Measurements from ENCODE around the gene EXOSC10.

The EXOSC10 gene

GRCh38 chr1:11044849-11045427 is 54.7 kb downstream of the EXOSC10 start:
- DNase-seq: no peak
- no peak overlapping the region for H4K8ac ChIP-seq (ENCODE audit: low read depth, low read length)
- H3K4me2 ChIP-seq (ENCODE audit: low read length): no peak overlapping the region
- WGBS (ENCODE audit: extremely low coverage, insufficient coverage, low lambda C conversion rate): no CpG with 5 or more reads among the region's 16 CpGs
- no peak overlapping the region for H4K5ac ChIP-seq (ENCODE audit: low read length)
- H3K4ac ChIP-seq (ENCODE audit: low read depth, low read length): no peak overlapping the region
- no peak overlapping the region for H3K23ac ChIP-seq (ENCODE audit: low read length)
- H3K18ac ChIP-seq (ENCODE audit: low read length): no peak overlapping the region
- H2AK5ac ChIP-seq (ENCODE audit: low read length): no peak overlapping the region
- H3K4me1 ChIP-seq (ENCODE audit: control insufficient read depth, low read depth, low read length): no peaks in the 10 kb centered on the region
- no peak overlapping the region for H2BK120ac ChIP-seq (ENCODE audit: low read depth, low read length)
- no peak overlapping the region for H2BK5ac ChIP-seq (ENCODE audit: low read length)
- H2BK15ac ChIP-seq (replicated peaks; ENCODE audit: low read depth): no peak overlapping the region
- no peaks in the 10 kb centered on the region for H3K79me2 ChIP-seq (ENCODE audit: control insufficient read depth, insufficient read depth, low read length)
- H3K27ac ChIP-seq (ENCODE audit: low read depth, low read length): no peak overlapping the region
- H3K56ac ChIP-seq (ENCODE audit: low read length): no peak overlapping the region
- no peaks in the 10 kb centered on the region for H3K36me3 ChIP-seq (ENCODE audit: control insufficient read depth, insufficient read depth, low read length)
- no peak overlapping the region for H3K4me3 ChIP-seq (ENCODE audit: low read length)
- H3K79me1 ChIP-seq (ENCODE audit: low read length): no peaks in the 10 kb centered on the region
- no peaks in the 10 kb centered on the region for H3K27me3 ChIP-seq (ENCODE audit: insufficient read depth, low read length, poor library complexity)
- no peak overlapping the region for H3K9ac ChIP-seq (ENCODE audit: low read length)

DNA sequence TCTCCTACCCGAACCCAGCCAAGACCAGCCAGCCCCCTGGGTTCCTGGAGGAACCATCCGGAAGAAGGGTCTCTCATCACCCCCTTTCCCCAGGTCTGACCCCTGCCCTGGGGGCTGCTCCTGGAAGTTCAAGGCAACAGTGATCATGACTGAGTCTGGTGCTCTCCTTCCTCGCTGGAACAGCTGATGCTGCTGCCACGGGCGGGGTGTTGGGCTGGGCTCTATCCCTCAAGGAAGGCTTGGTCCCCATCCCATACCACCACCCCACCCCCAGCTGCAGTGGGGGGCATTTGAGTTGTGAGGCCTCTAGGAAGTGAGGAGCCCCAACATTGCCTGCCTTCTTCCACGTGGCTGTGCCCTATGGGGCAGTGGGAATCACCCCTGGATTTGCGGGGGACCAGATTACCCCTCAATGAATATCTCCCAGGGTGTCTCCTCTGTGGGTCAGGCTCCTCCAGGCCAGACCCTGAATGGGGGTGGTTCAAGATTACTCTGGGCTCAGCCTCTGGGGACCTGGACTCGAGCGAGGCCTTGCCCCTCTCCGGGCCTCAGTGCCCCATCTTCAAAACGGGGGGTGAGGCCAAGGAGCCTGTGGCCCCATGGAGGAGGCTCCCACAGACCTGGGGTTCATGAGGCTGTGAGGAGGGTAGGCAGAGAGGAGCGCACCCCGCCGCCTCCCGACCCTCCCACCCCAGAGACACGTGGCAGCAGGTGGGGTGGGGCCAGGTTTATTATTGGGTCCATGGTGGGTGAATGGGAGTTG is 55.4 kb downstream of the EXOSC10 start:
- Histone ChIP-seq H2BK15ac (replicated peaks; ENCODE audit: low read depth) (no peak overlapping the region), H3K4ac (ENCODE audit: low read depth, low read length) (no peak overlapping the region), H3K18ac (ENCODE audit: low read length) (no peak overlapping the region), H4K5ac (ENCODE audit: low read length) (no peak overlapping the region), H2BK5ac (ENCODE audit: low read length) (no peak overlapping the region), H3K4me3 (ENCODE audit: low read length) (no peak overlapping the region), H3K4me1 (ENCODE audit: control insufficient read depth, low read depth, low read length) (no peaks in the 10 kb centered on the region), H3K79me1 (ENCODE audit: low read length) (no peaks in the 10 kb centered on the region), H2AK5ac (ENCODE audit: low read length) (no peak overlapping the region), H3K27me3 (ENCODE audit: insufficient read depth, low read length, poor library complexity) (no peaks in the 10 kb centered on the region), H3K4me2 (ENCODE audit: low read length) (no peak overlapping the region), H3K27ac (ENCODE audit: low read depth, low read length) (no peak overlapping the region), H3K9ac (ENCODE audit: low read length) (no peak overlapping the region), H3K56ac (ENCODE audit: low read length) (no peak overlapping the region), H2BK120ac (ENCODE audit: low read depth, low read length) (no peak overlapping the region), H3K23ac (ENCODE audit: low read length) (no peak overlapping the region), H3K79me2 (ENCODE audit: control insufficient read depth, insufficient read depth, low read length) (no peaks in the 10 kb centered on the region), H4K8ac (ENCODE audit: low read depth, low read length) (no peak overlapping the region), H3K36me3 (ENCODE audit: control insufficient read depth, insufficient read depth, low read length) (no peaks in the 10 kb centered on the region)
- no peak for DNase-seq
- no CpG with 5 or more reads among the region's 16 CpGs for WGBS (ENCODE audit: extremely low coverage, insufficient coverage, low lambda C conversion rate)

GRCh38 chr1:11042995-11043874 is 56.4 kb downstream of the EXOSC10 start:
- Histone ChIP-seq H3K36me3 (ENCODE audit: control insufficient read depth, insufficient read depth, low read length) (no peaks in the 10 kb centered on the region), H3K4ac (ENCODE audit: low read depth, low read length) (no peak overlapping the region), H3K79me1 (ENCODE audit: low read length) (no peaks in the 10 kb centered on the region), H2AK5ac (ENCODE audit: low read length) (no peak overlapping the region), H4K5ac (ENCODE audit: low read length) (no peak overlapping the region), H2BK120ac (ENCODE audit: low read depth, low read length) (no peak overlapping the region), H3K56ac (ENCODE audit: low read length) (no peak overlapping the region), H3K4me2 (ENCODE audit: low read length) (no peak overlapping the region), H2BK5ac (ENCODE audit: low read length) (no peak overlapping the region), H3K4me3 (ENCODE audit: low read length) (no peak overlapping the region), H3K18ac (ENCODE audit: low read length) (no peak overlapping the region), H4K8ac (ENCODE audit: low read depth, low read length) (no peak overlapping the region), H3K9ac (ENCODE audit: low read length) (no peak overlapping the region), H3K23ac (ENCODE audit: low read length) (no peak overlapping the region), H3K27ac (ENCODE audit: low read depth, low read length) (no peak overlapping the region), H3K4me1 (ENCODE audit: control insufficient read depth, low read depth, low read length) (no peaks in the 10 kb centered on the region), H3K27me3 (ENCODE audit: insufficient read depth, low read length, poor library complexity) (no peaks in the 10 kb centered on the region), H2BK15ac (replicated peaks; ENCODE audit: low read depth) (no peak overlapping the region), H3K79me2 (ENCODE audit: control insufficient read depth, insufficient read depth, low read length) (no peaks in the 10 kb centered on the region)
- no peak for DNase-seq
- WGBS (ENCODE audit: extremely low coverage, insufficient coverage, low lambda C conversion rate): no CpG with 5 or more reads among the region's 19 CpGs

GRCh38 chr1:11042065-11042464 is 57.6 kb downstream of the EXOSC10 start:
- Histone ChIP-seq H4K5ac (ENCODE audit: low read length) (no peak overlapping the region), H2BK5ac (ENCODE audit: low read length) (no peak overlapping the region), H3K56ac (ENCODE audit: low read length) (no peak overlapping the region), H4K8ac (ENCODE audit: low read depth, low read length) (no peak overlapping the region), H3K23ac (ENCODE audit: low read length) (no peak overlapping the region), H2AK5ac (ENCODE audit: low read length) (no peak overlapping the region), H3K79me1 (ENCODE audit: low read length) (no peaks in the 10 kb centered on the region), H2BK120ac (ENCODE audit: low read depth, low read length) (no peak overlapping the region), H3K4me1 (ENCODE audit: control insufficient read depth, low read depth, low read length) (no peaks in the 10 kb centered on the region), H3K4me3 (ENCODE audit: low read length) (no peak overlapping the region), H2BK15ac (replicated peaks; ENCODE audit: low read depth) (no peak overlapping the region), H3K36me3 (ENCODE audit: control insufficient read depth, insufficient read depth, low read length) (no peaks in the 10 kb centered on the region), H3K4ac (ENCODE audit: low read depth, low read length) (no peak overlapping the region), H3K27me3 (ENCODE audit: insufficient read depth, low read length, poor library complexity) (no peaks in the 10 kb centered on the region), H3K9ac (ENCODE audit: low read length) (no peak overlapping the region), H3K18ac (ENCODE audit: low read length) (no peak overlapping the region), H3K27ac (ENCODE audit: low read depth, low read length) (no peak overlapping the region), H3K79me2 (ENCODE audit: control insufficient read depth, insufficient read depth, low read length) (no peaks in the 10 kb centered on the region), H3K4me2 (ENCODE audit: low read length) (no peak overlapping the region)
- no peak for DNase-seq
- no CpG with 5 or more reads among the region's 3 CpGs for WGBS (ENCODE audit: extremely low coverage, insufficient coverage, low lambda C conversion rate)

GRCh38 chr1:11041048-11041447 is 58.6 kb downstream of the EXOSC10 start:
- Histone ChIP-seq H3K79me2 (ENCODE audit: control insufficient read depth, insufficient read depth, low read length) (no peaks in the 10 kb centered on the region), H3K4me2 (ENCODE audit: low read length) (no peak overlapping the region), H3K23ac (ENCODE audit: low read length) (no peak overlapping the region), H3K27me3 (ENCODE audit: insufficient read depth, low read length, poor library complexity) (no peaks in the 10 kb centered on the region), H3K4ac (ENCODE audit: low read depth, low read length) (no peak overlapping the region), H3K4me3 (ENCODE audit: low read length) (no peak overlapping the region), H3K79me1 (ENCODE audit: low read length) (no peaks in the 10 kb centered on the region), H2BK120ac (ENCODE audit: low read depth, low read length) (no peak overlapping the region), H2AK5ac (ENCODE audit: low read length) (no peak overlapping the region), H3K4me1 (ENCODE audit: control insufficient read depth, low read depth, low read length) (no peaks in the 10 kb centered on the region), H3K9ac (ENCODE audit: low read length) (no peak overlapping the region), H2BK5ac (ENCODE audit: low read length) (no peak overlapping the region), H3K56ac (ENCODE audit: low read length) (no peak overlapping the region), H4K8ac (ENCODE audit: low read depth, low read length) (no peak overlapping the region), H2BK15ac (replicated peaks; ENCODE audit: low read depth) (no peak overlapping the region), H3K27ac (ENCODE audit: low read depth, low read length) (no peak overlapping the region), H3K18ac (ENCODE audit: low read length) (no peak overlapping the region), H3K36me3 (ENCODE audit: control insufficient read depth, insufficient read depth, low read length) (no peaks in the 10 kb centered on the region), H4K5ac (ENCODE audit: low read length) (no peak overlapping the region)
- DNase-seq: no peak

All from mesendoderm (in vitro differentiated cells).